Measurements from ENCODE around the gene JOSD2.
"Not testable (repeated sequence)": the region's sequence is repeated elsewhere in the genome, so short reads cannot be mapped to it uniquely, and the experiment has no call there.

DNA sequence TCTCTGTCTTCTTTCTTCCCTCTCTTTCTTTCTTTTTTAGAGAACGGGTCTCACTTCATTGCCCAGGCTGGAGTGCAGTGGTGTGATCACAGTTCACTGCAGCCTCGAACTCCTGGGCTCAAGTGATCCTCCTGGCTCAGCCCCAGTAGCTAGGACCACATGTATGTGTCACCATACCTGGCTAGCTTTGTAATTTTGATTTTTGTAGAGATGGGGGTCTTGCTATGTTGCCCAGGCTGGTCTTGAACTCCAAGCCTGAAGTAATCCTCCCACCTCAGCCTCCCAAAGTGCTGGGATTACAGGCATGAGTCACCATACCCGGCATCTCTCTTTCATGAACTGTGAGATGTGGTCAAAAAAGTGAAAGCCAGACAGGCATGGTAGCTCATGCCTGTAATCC lies 37.7 kb downstream of the JOSD2 start:
- TF ChIP-seq, protein P1, sequence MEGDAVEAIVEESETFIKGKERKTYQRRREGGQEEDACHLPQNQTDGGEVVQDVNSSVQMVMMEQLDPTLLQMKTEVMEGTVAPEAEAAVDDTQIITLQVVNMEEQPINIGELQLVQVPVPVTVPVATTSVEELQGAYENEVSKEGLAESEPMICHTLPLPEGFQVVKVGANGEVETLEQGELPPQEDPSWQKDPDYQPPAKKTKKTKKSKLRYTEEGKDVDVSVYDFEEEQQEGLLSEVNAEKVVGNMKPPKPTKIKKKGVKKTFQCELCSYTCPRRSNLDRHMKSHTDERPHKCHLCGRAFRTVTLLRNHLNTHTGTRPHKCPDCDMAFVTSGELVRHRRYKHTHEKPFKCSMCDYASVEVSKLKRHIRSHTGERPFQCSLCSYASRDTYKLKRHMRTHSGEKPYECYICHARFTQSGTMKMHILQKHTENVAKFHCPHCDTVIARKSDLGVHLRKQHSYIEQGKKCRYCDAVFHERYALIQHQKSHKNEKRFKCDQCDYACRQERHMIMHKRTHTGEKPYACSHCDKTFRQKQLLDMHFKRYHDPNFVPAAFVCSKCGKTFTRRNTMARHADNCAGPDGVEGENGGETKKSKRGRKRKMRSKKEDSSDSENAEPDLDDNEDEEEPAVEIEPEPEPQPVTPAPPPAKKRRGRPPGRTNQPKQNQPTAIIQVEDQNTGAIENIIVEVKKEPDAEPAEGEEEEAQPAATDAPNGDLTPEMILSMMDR (conservative IDR thresholded peaks at IDR 0.05 in 1 of 2, IDR thresholded peaks at IDR 0.05 in 1 of 2; ENCODE audit: extremely low read depth in 1 of 2, insufficient read depth in 1 of 2, low read depth in 1 of 2, low read length in 2 of 2) = not testable (repeated sequence)
- not testable (repeated sequence) for TF ChIP-seq EZH2 (IDR thresholded peaks at IDR 0.05; ENCODE audit: borderline replicate concordance, low read length)
